Right lobe of liver (tissue), 4 donors: ENCODE data around the gene STK32A.

Source experiments
- POLR2A ChIP-seq: fragments of 450-650 bp; IDR thresholded peaks from one replicate; pipeline ENCODE4 v1.6.1; 2017; ENCODE audit warnings: antibody characterized with exemption, mild to moderate bottlenecking
- TF ChIP-seq, protein P1 (sequence below), 4 donors: fragments of 200-600 bp in 3 of 4; fragments of 450-650 bp in 1 of 4; IDR thresholded peaks; one replicate each; pipeline versions ENCODE4 v1.5.1 to v1.8.0; 2016 to 2022; ENCODE audit warnings: antibody characterized with exemption in 4 of 4, mild to moderate bottlenecking in 2 of 4
- donor health status: DM: no; HTN: no; CAD: no.
- donor health status: DM: no; HTN: no; CAD: no.
- donor health status: DM: no; HTN: yes; CAD: no.

DNA sequence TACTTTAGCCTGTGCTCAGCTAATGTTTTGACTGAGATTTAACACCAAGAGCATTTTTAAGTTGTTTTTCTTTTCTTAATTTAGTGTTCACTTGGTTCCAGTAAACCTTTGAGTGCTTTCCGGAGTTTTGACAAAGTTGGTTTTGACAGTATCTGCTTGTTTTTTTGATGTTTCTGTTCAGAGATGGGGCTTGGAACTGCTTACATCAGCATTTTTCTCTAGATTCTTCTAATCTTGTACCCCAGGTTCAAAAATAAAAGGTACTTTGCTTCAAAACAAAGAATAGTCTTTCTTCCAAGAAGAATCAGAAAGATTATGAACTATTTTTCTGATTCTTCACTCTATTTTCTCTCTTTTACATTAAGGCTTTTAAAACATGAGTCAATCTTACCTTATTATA lies 142.9 kb downstream of the STK32A start:
- no peak for TF ChIP-seq POLR2A
- TF ChIP-seq, protein P1, sequence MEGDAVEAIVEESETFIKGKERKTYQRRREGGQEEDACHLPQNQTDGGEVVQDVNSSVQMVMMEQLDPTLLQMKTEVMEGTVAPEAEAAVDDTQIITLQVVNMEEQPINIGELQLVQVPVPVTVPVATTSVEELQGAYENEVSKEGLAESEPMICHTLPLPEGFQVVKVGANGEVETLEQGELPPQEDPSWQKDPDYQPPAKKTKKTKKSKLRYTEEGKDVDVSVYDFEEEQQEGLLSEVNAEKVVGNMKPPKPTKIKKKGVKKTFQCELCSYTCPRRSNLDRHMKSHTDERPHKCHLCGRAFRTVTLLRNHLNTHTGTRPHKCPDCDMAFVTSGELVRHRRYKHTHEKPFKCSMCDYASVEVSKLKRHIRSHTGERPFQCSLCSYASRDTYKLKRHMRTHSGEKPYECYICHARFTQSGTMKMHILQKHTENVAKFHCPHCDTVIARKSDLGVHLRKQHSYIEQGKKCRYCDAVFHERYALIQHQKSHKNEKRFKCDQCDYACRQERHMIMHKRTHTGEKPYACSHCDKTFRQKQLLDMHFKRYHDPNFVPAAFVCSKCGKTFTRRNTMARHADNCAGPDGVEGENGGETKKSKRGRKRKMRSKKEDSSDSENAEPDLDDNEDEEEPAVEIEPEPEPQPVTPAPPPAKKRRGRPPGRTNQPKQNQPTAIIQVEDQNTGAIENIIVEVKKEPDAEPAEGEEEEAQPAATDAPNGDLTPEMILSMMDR (IDR thresholded peaks at IDR 0.05), result no peak
